ENCODE data around the gene CFAP99.

The CFAP99 gene

GRCh38 chr4:2442175-2442993 is 23.6 kb downstream of the CFAP99 start:
- H3K9ac ChIP-seq (ENCODE audit: insufficient read length), result no peak overlapping the region
- H3K27ac ChIP-seq, result no peak overlapping the region
- no peaks in the 10 kb centered on the region for H3K9me3 ChIP-seq (ENCODE audit: low read depth, low read length)
- no peak for DNase-seq (ENCODE audit: low read depth, low spot score)
- no peaks in the 10 kb centered on the region for H3K36me3 ChIP-seq (ENCODE audit: insufficient read depth, low read length)
- no peak for TF ChIP-seq FOXP2 (optimal IDR thresholded peaks at IDR 0.05; ENCODE audit: control extremely low read depth, extremely low read length, insufficient read depth)
- TF ChIP-seq EZH2 (IDR thresholded peaks at IDR 0.05), result no peak
- no peak for TF ChIP-seq POLR2AphosphoS5 (IDR thresholded peaks at IDR 0.05; ENCODE audit: borderline replicate concordance, low read depth, low read length)
- H3K4me3 ChIP-seq, result no peak overlapping the region

GRCh38 chr4:2443061-2443730 is 24.4 kb downstream of the CFAP99 start:
- DNase-seq (ENCODE audit: low read depth, low spot score), result no peak
- no peak for TF ChIP-seq POLR2AphosphoS5 (IDR thresholded peaks at IDR 0.05; ENCODE audit: borderline replicate concordance, low read depth, low read length)
- no peak for TF ChIP-seq EZH2 (IDR thresholded peaks at IDR 0.05)
- no peak for TF ChIP-seq FOXP2 (optimal IDR thresholded peaks at IDR 0.05; ENCODE audit: control extremely low read depth, extremely low read length, insufficient read depth)
- Histone ChIP-seq H3K9ac (ENCODE audit: insufficient read length) (no peak overlapping the region), H3K27ac (no peak overlapping the region), H3K36me3 (ENCODE audit: insufficient read depth, low read length) (no peaks in the 10 kb centered on the region), H3K9me3 (ENCODE audit: low read depth, low read length) (no peaks in the 10 kb centered on the region), H3K4me3 (no peak overlapping the region)

- DNase-seq (ENCODE audit: low read depth, low spot score), result no peak
- Histone ChIP-seq H3K4me3 (no peak overlapping the region), H3K9me3 (ENCODE audit: low read depth, low read length) (no peaks in the 10 kb centered on the region), H3K36me3 (ENCODE audit: insufficient read depth, low read length) (no peaks in the 10 kb centered on the region), H3K9ac (ENCODE audit: insufficient read length) (no peak overlapping the region), H3K27ac (no peak overlapping the region)
- TF ChIP-seq POLR2AphosphoS5 (IDR thresholded peaks at IDR 0.05; ENCODE audit: borderline replicate concordance, low read depth, low read length), result no peak
- no peak for TF ChIP-seq FOXP2 (optimal IDR thresholded peaks at IDR 0.05; ENCODE audit: control extremely low read depth, extremely low read length, insufficient read depth)
- TF ChIP-seq EZH2 (IDR thresholded peaks at IDR 0.05), result no peak
These were observed 25.4 kb downstream of the CFAP99 start for GRCh38 chr4:2443956-2444740.

GRCh38 chr4:2445130-2445529 is 26.4 kb downstream of the CFAP99 start:
- Histone ChIP-seq H3K4me3 (no peak overlapping the region), H3K9ac (ENCODE audit: insufficient read length) (no peak overlapping the region), H3K27ac (no peak overlapping the region), H3K36me3 (ENCODE audit: insufficient read depth, low read length) (no peaks in the 10 kb centered on the region), H3K9me3 (ENCODE audit: low read depth, low read length) (no peaks in the 10 kb centered on the region)
- TF ChIP-seq EZH2 (IDR thresholded peaks at IDR 0.05), result no peak
- no peak for DNase-seq (ENCODE audit: low read depth, low spot score)

GRCh38 chr4:2445571-2445970 is 26.8 kb downstream of the CFAP99 start:
- Histone ChIP-seq H3K9ac (ENCODE audit: insufficient read length) (no peak overlapping the region), H3K9me3 (ENCODE audit: low read depth, low read length) (no peaks in the 10 kb centered on the region), H3K4me3 (no peak overlapping the region), H3K36me3 (ENCODE audit: insufficient read depth, low read length) (no peaks in the 10 kb centered on the region), H3K27ac (no peak overlapping the region)
- DNase-seq (ENCODE audit: low read depth, low spot score), result no peak
- no peak for TF ChIP-seq FOXP2 (optimal IDR thresholded peaks at IDR 0.05; ENCODE audit: control extremely low read depth, extremely low read length, insufficient read depth)
- TF ChIP-seq EZH2 (IDR thresholded peaks at IDR 0.05), result no peak
- no peak for TF ChIP-seq POLR2AphosphoS5 (IDR thresholded peaks at IDR 0.05; ENCODE audit: borderline replicate concordance, low read depth, low read length)

- Histone ChIP-seq H3K9me3 (ENCODE audit: low read depth, low read length) (no peaks in the 10 kb centered on the region), H3K36me3 (ENCODE audit: insufficient read depth, low read length) (no peaks in the 10 kb centered on the region), H3K9ac (ENCODE audit: insufficient read length) (no peak overlapping the region), H3K4me3 (no peak overlapping the region), H3K27ac (no peak overlapping the region)
- DNase-seq (ENCODE audit: low read depth, low spot score), result no peak
- TF ChIP-seq POLR2AphosphoS5 (IDR thresholded peaks at IDR 0.05; ENCODE audit: borderline replicate concordance, low read depth, low read length), result no peak
- TF ChIP-seq FOXP2 (optimal IDR thresholded peaks at IDR 0.05; ENCODE audit: control extremely low read depth, extremely low read length, insufficient read depth), result no peak
- no peak for TF ChIP-seq EZH2 (IDR thresholded peaks at IDR 0.05)
These were observed 28.2 kb downstream of the CFAP99 start for GRCh38 chr4:2446656-2447564.

- no peaks in the 10 kb centered on the region for H3K36me3 ChIP-seq (ENCODE audit: insufficient read depth, low read length)
- no peaks in the 10 kb centered on the region for H3K9me3 ChIP-seq (ENCODE audit: low read depth, low read length)
- no peak overlapping the region for H3K4me3 ChIP-seq
- no peak overlapping the region for H3K9ac ChIP-seq (ENCODE audit: insufficient read length)
- no peak for DNase-seq (ENCODE audit: low read depth, low spot score)
- TF ChIP-seq FOXP2 (optimal IDR thresholded peaks at IDR 0.05; ENCODE audit: control extremely low read depth, extremely low read length, insufficient read depth) (no peak), EZH2 (IDR thresholded peaks at IDR 0.05) (no peak), POLR2AphosphoS5 (IDR thresholded peaks at IDR 0.05; ENCODE audit: borderline replicate concordance, low read depth, low read length) (no peak)
- no peak overlapping the region for H3K27ac ChIP-seq
These were observed 29.8 kb downstream of the CFAP99 start for GRCh38 chr4:2448589-2448988.
